ENCODE results near the gene ADORA1.

The ADORA1 gene

GRCh38 chr1:203167026-203167912 lies 39.7 kb downstream of the ADORA1 start:
- no peak for DNase-seq (ENCODE audit: insufficient read length, low spot score)

DNA sequence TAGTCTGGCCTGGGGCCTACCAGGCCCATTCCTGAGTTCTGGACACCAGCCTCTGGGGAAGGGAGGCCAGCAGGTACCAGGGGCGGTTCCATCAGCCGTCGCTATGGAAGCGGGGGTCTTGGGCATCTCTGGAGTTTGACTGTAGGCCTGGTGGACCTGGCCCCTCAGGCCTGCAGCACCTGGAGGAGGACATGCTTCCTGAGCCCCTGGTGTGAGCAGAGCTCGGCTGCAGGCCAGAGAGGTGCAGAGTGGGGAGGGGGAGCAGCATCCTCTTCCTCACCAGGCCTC lies 40.3 kb downstream of the ADORA1 start:
- DNase-seq (ENCODE audit: insufficient read length, low spot score) (no peak), FAIRE-seq (no peak)
- no peak for TF ChIP-seq POU2F2 (IDR thresholded peaks at IDR 0.05; ENCODE audit: low read depth, low read length)
- TF ChIP-seq TAF1 (IDR thresholded peaks at IDR 0.05; ENCODE audit: low read depth, low read length) = no peak
- TF ChIP-seq SPI1 (IDR thresholded peaks at IDR 0.05; ENCODE audit: low read depth, low read length) = no peak
- TF ChIP-seq POLR2A (IDR thresholded peaks at IDR 0.05; ENCODE audit: low read depth, low read length) = no peak
- TF ChIP-seq POLR2AphosphoS5 (IDR thresholded peaks at IDR 0.05; ENCODE audit: low read depth, low read length) = no peak
- no peak for TF ChIP-seq PAX5 (IDR thresholded peaks at IDR 0.05; ENCODE audit: insufficient read depth, low read length, severe bottlenecking)

More at GRCh38 chr1:203167026-203167912, 39.7 kb downstream of the ADORA1 start:
- no peak for FAIRE-seq
- TF ChIP-seq SPI1 (IDR thresholded peaks at IDR 0.05; ENCODE audit: low read depth, low read length) (no peak), PAX5 (IDR thresholded peaks at IDR 0.05; ENCODE audit: insufficient read depth, low read length, severe bottlenecking) (no peak), TAF1 (IDR thresholded peaks at IDR 0.05; ENCODE audit: low read depth, low read length) (no peak), POLR2A (IDR thresholded peaks at IDR 0.05; ENCODE audit: low read depth, low read length) (no peak), POLR2AphosphoS5 (IDR thresholded peaks at IDR 0.05; ENCODE audit: low read depth, low read length) (no peak), POU2F2 (IDR thresholded peaks at IDR 0.05; ENCODE audit: low read depth, low read length) (no peak)

GRCh38 chr1:203168256-203168786 lies 40.8 kb downstream of the ADORA1 start:
- TF ChIP-seq PAX5 (IDR thresholded peaks at IDR 0.05; ENCODE audit: insufficient read depth, low read length, severe bottlenecking) (no peak), SPI1 (IDR thresholded peaks at IDR 0.05; ENCODE audit: low read depth, low read length) (no peak), TAF1 (IDR thresholded peaks at IDR 0.05; ENCODE audit: low read depth, low read length) (no peak), POLR2AphosphoS5 (IDR thresholded peaks at IDR 0.05; ENCODE audit: low read depth, low read length) (no peak), POU2F2 (IDR thresholded peaks at IDR 0.05; ENCODE audit: low read depth, low read length) (no peak), POLR2A (IDR thresholded peaks at IDR 0.05; ENCODE audit: low read depth, low read length) (no peak)
- no peak for FAIRE-seq

GRCh38 chr1:203168991-203169390 lies 41.5 kb downstream of the ADORA1 start:
- no peak for FAIRE-seq
- no peak for DNase-seq (ENCODE audit: insufficient read length, low spot score)
- TF ChIP-seq PAX5 (IDR thresholded peaks at IDR 0.05; ENCODE audit: insufficient read depth, low read length, severe bottlenecking) (no peak), SPI1 (IDR thresholded peaks at IDR 0.05; ENCODE audit: low read depth, low read length) (no peak), POLR2A (IDR thresholded peaks at IDR 0.05; ENCODE audit: low read depth, low read length) (no peak), TAF1 (IDR thresholded peaks at IDR 0.05; ENCODE audit: low read depth, low read length) (no peak), POU2F2 (IDR thresholded peaks at IDR 0.05; ENCODE audit: low read depth, low read length) (no peak), POLR2AphosphoS5 (IDR thresholded peaks at IDR 0.05; ENCODE audit: low read depth, low read length) (no peak)

More at GRCh38 chr1:203168256-203168786, 40.8 kb downstream of the ADORA1 start:
- DNase-seq (ENCODE audit: insufficient read length, low spot score) = no peak

DNA sequence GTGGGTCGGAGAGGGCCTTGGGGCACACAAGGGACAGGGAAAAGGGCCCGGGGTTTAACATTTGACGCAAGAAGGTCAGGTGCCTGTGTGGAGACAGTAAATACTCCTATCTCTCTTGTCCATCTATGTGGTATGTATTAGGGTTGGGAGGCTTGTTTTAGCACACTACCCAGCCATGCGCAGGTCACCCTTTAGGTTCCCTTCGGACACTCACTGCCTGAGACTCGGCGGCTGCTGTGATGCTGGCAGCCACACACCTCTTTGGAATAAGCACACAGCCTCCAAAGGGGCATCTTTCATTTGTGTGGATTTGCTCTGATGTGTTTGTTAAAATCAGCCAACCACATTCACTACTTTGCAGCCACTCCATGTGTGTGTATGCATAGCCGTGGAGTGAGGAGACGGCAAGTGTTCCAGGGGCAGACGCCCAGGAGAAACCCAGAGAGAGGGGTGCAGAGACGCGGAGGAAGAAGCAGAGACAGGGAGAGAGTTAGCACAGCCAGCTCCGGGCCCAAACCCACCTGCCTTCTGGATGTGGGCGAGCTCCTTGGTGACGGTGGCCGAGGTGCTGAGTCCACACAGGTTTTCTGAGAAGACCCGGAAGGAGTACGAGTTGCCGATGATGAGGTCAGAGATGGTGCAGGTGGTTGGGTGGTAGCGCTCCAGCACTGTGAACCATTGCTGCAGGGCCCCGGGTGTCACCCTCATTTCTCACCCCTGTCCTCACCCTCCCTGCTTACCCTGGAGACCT lies 42.4 kb downstream of the ADORA1 start:
- FAIRE-seq (no peak), DNase-seq (ENCODE audit: insufficient read length, low spot score) (no peak)
- TF ChIP-seq SPI1 (IDR thresholded peaks at IDR 0.05; ENCODE audit: low read depth, low read length) = no peak
- no peak for TF ChIP-seq PAX5 (IDR thresholded peaks at IDR 0.05; ENCODE audit: insufficient read depth, low read length, severe bottlenecking)
- TF ChIP-seq POLR2AphosphoS5 (IDR thresholded peaks at IDR 0.05; ENCODE audit: low read depth, low read length) = no peak
- TF ChIP-seq POLR2A (IDR thresholded peaks at IDR 0.05; ENCODE audit: low read depth, low read length) = no peak

DNA sequence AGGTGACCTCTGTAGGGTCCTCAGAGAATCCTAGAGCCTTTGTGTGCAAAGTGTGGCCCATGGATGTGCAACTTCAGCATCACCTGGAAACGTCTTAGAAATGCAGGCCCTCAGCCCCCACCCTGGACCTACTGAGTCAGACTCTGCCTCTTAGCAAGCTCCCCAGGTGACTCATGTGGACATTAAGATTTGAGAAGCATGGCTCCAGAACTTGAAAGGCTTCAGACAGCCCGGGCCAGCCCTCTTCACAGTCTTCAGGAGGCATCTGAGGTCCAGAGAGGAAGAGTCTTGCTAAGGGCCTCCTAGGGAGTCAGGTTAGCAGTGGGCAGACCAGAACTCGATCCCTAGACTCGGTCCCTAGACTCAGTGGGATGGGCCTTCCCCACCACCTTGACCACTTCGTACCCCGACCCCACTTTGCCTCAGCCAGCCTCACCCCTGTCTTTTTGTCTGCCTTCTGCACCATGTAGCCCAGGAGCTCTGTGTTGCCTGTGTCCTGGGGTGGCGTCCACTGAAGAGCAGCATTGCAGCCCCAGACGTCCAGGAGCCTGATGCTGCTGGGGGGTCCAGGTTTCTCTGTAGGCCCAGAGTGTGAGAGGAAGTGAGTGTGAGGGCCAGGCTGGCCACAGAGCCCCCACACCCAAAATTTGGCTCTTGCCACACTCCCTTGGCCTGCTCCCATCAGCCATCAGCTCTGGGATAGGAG lies 43.3 kb downstream of the ADORA1 start:
- DNase-seq (ENCODE audit: insufficient read length, low spot score) = no peak
- no peak for FAIRE-seq
- TF ChIP-seq TAF1 (IDR thresholded peaks at IDR 0.05; ENCODE audit: low read depth, low read length) (no peak), POLR2A (IDR thresholded peaks at IDR 0.05; ENCODE audit: low read depth, low read length) (no peak), PAX5 (IDR thresholded peaks at IDR 0.05; ENCODE audit: insufficient read depth, low read length, severe bottlenecking) (no peak), POU2F2 (IDR thresholded peaks at IDR 0.05; ENCODE audit: low read depth, low read length) (no peak), SPI1 (IDR thresholded peaks at IDR 0.05; ENCODE audit: low read depth, low read length) (no peak), POLR2AphosphoS5 (IDR thresholded peaks at IDR 0.05; ENCODE audit: low read depth, low read length) (no peak)

- DNase-seq (ENCODE audit: insufficient read length, low spot score) = no peak
- no peak for FAIRE-seq
- TF ChIP-seq POLR2A (IDR thresholded peaks at IDR 0.05; ENCODE audit: low read depth, low read length) (no peak), PAX5 (IDR thresholded peaks at IDR 0.05; ENCODE audit: insufficient read depth, low read length, severe bottlenecking) (no peak), POU2F2 (IDR thresholded peaks at IDR 0.05; ENCODE audit: low read depth, low read length) (no peak)
Observed at GRCh38 chr1:203171341-203172183, 44.0 kb downstream of the ADORA1 start.

- TF ChIP-seq POLR2A (IDR thresholded peaks at IDR 0.05; ENCODE audit: low read depth, low read length) (no peak), POLR2AphosphoS5 (IDR thresholded peaks at IDR 0.05; ENCODE audit: low read depth, low read length) (no peak), SPI1 (IDR thresholded peaks at IDR 0.05; ENCODE audit: low read depth, low read length) (no peak), POU2F2 (IDR thresholded peaks at IDR 0.05; ENCODE audit: low read depth, low read length) (no peak), PAX5 (IDR thresholded peaks at IDR 0.05; ENCODE audit: insufficient read depth, low read length, severe bottlenecking) (no peak), TAF1 (IDR thresholded peaks at IDR 0.05; ENCODE audit: low read depth, low read length) (no peak)
- DNase-seq (ENCODE audit: insufficient read length, low spot score) = peak; percentile 84
- peak; percentile 85 for FAIRE-seq
Observed at GRCh38 chr1:203172184-203173010, 44.9 kb downstream of the ADORA1 start.
